Muscle of leg (tissue), 11 donors: ENCODE measurements around the gene PLCB4. TPM values are rescaled to one million over a fixed set of nuclear protein-coding genes. Genes with fewer than 3 reads are reported as not detected.
A peak's percentile ranks its signal among the peaks of the same experiment; 100 is the strongest.

Experiments
- DNase-seq: peaks from one replicate; pipeline ENCODE4 v3.0.0; 2013
- H3K27ac ChIP-seq: one replicate; pipeline ENCODE4 v1.5.1; 2013; ENCODE audit warnings: mild to moderate bottlenecking, low read length, control low read depth
- H3K27me3 ChIP-seq: one replicate; pipeline ENCODE4 v1.6.1; 2013; ENCODE audit warnings: low read length; ENCODE audit not compliant: control insufficient read depth, insufficient read depth
- H3K36me3 ChIP-seq: one replicate; pipeline ENCODE4 v1.6.1; 2013; ENCODE audit warnings: low read length; ENCODE audit not compliant: control insufficient read depth, insufficient read depth
- H3K4me1 ChIP-seq: one replicate; pipeline ENCODE4 v1.6.1; 2013; ENCODE audit warnings: low read length; ENCODE audit not compliant: control insufficient read depth, insufficient read depth
- H3K4me3 ChIP-seq: one replicate; pipeline ENCODE4 v1.5.1; 2013; ENCODE audit warnings: low read length, control low read depth
- H3K9me3 ChIP-seq: replicated peaks from 2 replicates; pipeline ENCODE4 v1.6.1; 2013; ENCODE audit warnings: low read depth, low read length; ENCODE audit not compliant: control insufficient read depth
- WGBS: methylation state at CpG from one replicate; pipeline ENCODE4 v1.1.5; 2013; ENCODE audit warnings: missing lambda C conversion rate; ENCODE audit not compliant: insufficient coverage; 5-methylcytosine and 5-hydroxymethylcytosine counted together
- polyA plus RNA-seq, 8 donors: library from polyadenylated mRNA; unstranded; fragments of 120-200 nt; gene quantifications; one replicate each; pipeline versions ENCODE4 v1.2.1 to v1.2.3, GENCODE V29; 2013; ENCODE audit warnings: inconsistent platforms in 1 of 8, low replicate concordance in 1 of 8; ENCODE audit not compliant: insufficient read length in 8 of 8, insufficient read depth in 1 of 8
- total RNA-seq: library from RNA; stranded (reverse); fragments of 120-200 nt; gene quantifications from one replicate; pipeline ENCODE4 v1.2.4, GENCODE V29; 2013

PLCB4 gene
- total and polyA plus RNA-seq, 9 donors: 3.1 to 5.8 (median 4.3) TPM

GRCh38 chr20:9093218-9093957, 24.5 kb downstream of the PLCB4 start:
- 10% methylated on average over 2 of the region's 8 CpGs for WGBS
- peak; percentile 92 for DNase-seq
- Histone ChIP-seq H3K27ac (peak overlapping the region; percentile 78), H3K4me1 (peaks cover 4% of the 10 kb centered on the region), H3K36me3 (no peaks in the 10 kb centered on the region), H3K27me3 (no peaks in the 10 kb centered on the region), H3K9me3 (no peaks in the 10 kb centered on the region), H3K4me3 (no peak overlapping the region)

- DNase-seq: no peak
- WGBS: no CpG with 5 or more reads among the region's 2 CpGs
- Histone ChIP-seq H3K27me3 (no peaks in the 10 kb centered on the region), H3K36me3 (no peaks in the 10 kb centered on the region), H3K27ac (no peak overlapping the region), H3K4me1 (no peaks in the 10 kb centered on the region), H3K4me3 (no peak overlapping the region), H3K9me3 (no peaks in the 10 kb centered on the region)
These were observed 30.5 kb downstream of the PLCB4 start for GRCh38 chr20:9099372-9099771.

- WGBS: 86% methylated on average over 2 of the region's 9 CpGs
- H3K4me3 ChIP-seq: no peak overlapping the region
- no peaks in the 10 kb centered on the region for H3K4me1 ChIP-seq
- H3K36me3 ChIP-seq: no peaks in the 10 kb centered on the region
- H3K27me3 ChIP-seq: no peaks in the 10 kb centered on the region
- no peaks in the 10 kb centered on the region for H3K9me3 ChIP-seq
- H3K27ac ChIP-seq: no peak overlapping the region
- no peak for DNase-seq
These were observed 31.8 kb downstream of the PLCB4 start for GRCh38 chr20:9100691-9101090.

- H3K9me3 ChIP-seq: no peaks in the 10 kb centered on the region
- H3K4me1 ChIP-seq: no peaks in the 10 kb centered on the region
- no peak overlapping the region for H3K4me3 ChIP-seq
- H3K27ac ChIP-seq: no peak overlapping the region
- no peaks in the 10 kb centered on the region for H3K36me3 ChIP-seq
- DNase-seq: no peak
- H3K27me3 ChIP-seq: no peaks in the 10 kb centered on the region
These were observed 33.6 kb downstream of the PLCB4 start for GRCh38 chr20:9102456-9102855.

- DNase-seq: no peak
- WGBS: 100% methylated on average over 1 of the region's 2 CpGs
- no peaks in the 10 kb centered on the region for H3K4me1 ChIP-seq
These were observed 35.1 kb downstream of the PLCB4 start for GRCh38 chr20:9103955-9104354.

DNA sequence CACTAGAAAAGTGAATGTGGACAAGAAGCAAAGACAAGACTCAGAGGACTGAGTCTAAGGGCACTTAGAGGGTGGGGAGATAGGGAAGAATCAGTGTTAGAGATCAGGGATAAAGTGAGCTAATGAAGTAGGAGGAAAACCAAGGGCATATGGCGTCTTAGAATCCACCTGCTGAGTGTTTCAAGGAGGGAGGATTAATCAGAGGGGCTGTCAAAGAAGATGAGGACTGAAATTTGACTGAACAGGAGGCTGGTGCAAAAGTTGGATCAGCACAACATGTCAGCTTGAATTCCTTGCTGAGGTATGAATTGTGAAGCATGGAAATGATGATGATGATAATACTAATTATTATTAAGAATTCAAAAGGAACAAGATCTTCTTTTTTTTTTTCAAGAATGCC, 39.4 kb downstream of the PLCB4 start:
- 86% methylated on average over 1 of the region's 1 CpG for WGBS
- Histone ChIP-seq H3K4me3 (no peak overlapping the region), H3K9me3 (no peaks in the 10 kb centered on the region), H3K27me3 (no peaks in the 10 kb centered on the region), H3K36me3 (no peaks in the 10 kb centered on the region), H3K27ac (no peak overlapping the region), H3K4me1 (peaks cover 2% of the 10 kb centered on the region)
- DNase-seq: no peak

More at GRCh38 chr20:9103955-9104354, 35.1 kb downstream of the PLCB4 start:
- no peaks in the 10 kb centered on the region for H3K27me3 ChIP-seq
- no peak overlapping the region for H3K4me3 ChIP-seq
- no peak overlapping the region for H3K27ac ChIP-seq
- no peaks in the 10 kb centered on the region for H3K36me3 ChIP-seq
- no peaks in the 10 kb centered on the region for H3K9me3 ChIP-seq

DNA sequence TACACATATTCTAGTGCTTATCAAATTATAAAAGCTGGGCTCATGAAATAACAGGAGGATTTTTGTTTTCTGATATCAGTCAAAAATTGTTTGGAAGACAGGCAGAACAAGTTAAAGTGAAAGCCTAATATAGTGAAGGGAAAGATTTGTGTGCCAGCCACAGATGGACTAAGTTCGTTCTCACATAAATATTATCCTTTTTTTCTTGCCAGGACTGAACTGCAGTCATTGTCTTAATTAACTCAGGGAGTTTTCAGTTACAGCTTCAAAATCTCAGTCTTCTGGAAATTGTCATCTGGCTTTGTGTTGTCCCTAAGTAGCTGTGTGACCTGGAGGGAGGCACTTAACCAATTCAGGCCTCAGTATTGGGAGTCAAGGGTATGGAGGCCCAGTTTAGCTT, 40.7 kb downstream of the PLCB4 start:
- peaks cover 3% of the 10 kb centered on the region for H3K4me1 ChIP-seq
- H3K36me3 ChIP-seq: no peaks in the 10 kb centered on the region
- H3K27me3 ChIP-seq: no peaks in the 10 kb centered on the region
- no CpG with 5 or more reads among the region's 1 CpG for WGBS
- no peak overlapping the region for H3K4me3 ChIP-seq
- H3K9me3 ChIP-seq: no peaks in the 10 kb centered on the region
- DNase-seq: no peak
- H3K27ac ChIP-seq: no peak overlapping the region

DNA sequence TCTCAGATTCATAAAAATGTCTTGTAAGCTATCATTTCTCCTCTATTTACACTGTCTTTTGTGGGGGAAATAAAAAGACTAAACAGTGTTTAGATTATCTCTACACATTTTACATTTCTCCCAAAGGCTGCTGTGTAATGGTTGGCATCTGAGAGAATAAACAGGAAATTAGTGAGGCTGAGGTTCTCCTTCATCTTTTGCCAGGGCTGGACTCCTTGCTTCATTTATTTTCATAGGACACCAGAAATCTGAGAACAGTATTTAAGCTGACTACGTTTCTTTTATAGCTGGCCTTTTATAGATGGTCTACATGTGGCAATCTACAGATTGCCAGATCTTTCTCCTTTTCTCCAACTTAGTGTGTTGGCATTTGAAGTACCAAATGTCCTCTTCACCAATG, 41.5 kb downstream of the PLCB4 start:
- H3K27ac ChIP-seq: no peak overlapping the region
- no CpG with 5 or more reads among the region's 1 CpG for WGBS
- DNase-seq: no peak
- no peaks in the 10 kb centered on the region for H3K36me3 ChIP-seq
- H3K9me3 ChIP-seq: no peaks in the 10 kb centered on the region
- peaks cover 3% of the 10 kb centered on the region for H3K4me1 ChIP-seq
- no peaks in the 10 kb centered on the region for H3K27me3 ChIP-seq
- no peak overlapping the region for H3K4me3 ChIP-seq

DNA sequence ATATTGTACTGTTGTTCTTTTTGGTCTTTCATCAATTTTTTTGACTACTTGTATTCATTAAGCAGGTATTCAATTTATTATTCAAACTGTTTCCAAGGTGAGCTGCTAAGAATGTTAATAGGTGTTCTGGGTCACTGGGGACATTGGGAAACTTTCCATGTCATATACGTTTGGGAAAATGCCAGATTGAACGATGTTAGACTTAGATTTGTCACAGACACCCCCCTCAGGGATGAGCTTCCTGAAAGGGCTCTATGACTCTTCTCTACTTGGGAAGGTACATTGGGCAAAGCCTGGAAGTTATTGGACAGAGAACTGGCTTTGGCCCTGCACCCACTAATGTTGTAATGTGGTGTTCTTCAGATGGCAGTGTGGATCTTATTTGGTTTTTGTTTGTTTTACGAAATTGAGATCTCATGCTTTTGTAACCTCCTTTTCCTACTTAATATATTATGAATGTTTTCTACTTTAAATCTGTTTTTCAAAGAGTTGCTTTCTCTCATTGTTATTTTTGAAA, 42.1 kb downstream of the PLCB4 start:
- Histone ChIP-seq H3K4me3 (no peak overlapping the region), H3K27me3 (no peaks in the 10 kb centered on the region), H3K36me3 (no peaks in the 10 kb centered on the region), H3K9me3 (no peaks in the 10 kb centered on the region), H3K4me1 (peaks cover 3% of the 10 kb centered on the region), H3K27ac (no peak overlapping the region)
- WGBS: 40% methylated on average over 1 of the region's 3 CpGs
- DNase-seq: no peak

- H3K4me1 ChIP-seq: peaks cover 3% of the 10 kb centered on the region
- no peak overlapping the region for H3K4me3 ChIP-seq
- H3K27me3 ChIP-seq: no peaks in the 10 kb centered on the region
- no CpG with 5 or more reads among the region's 6 CpGs for WGBS
- H3K27ac ChIP-seq: no peak overlapping the region
- H3K36me3 ChIP-seq: no peaks in the 10 kb centered on the region
- no peaks in the 10 kb centered on the region for H3K9me3 ChIP-seq
- no peak for DNase-seq
These were observed 43.9 kb downstream of the PLCB4 start for GRCh38 chr20:9112541-9113515.
